GM12873 (cell line): Measurements from ENCODE around the gene NCLN.

Experiments
- TF ChIP-seq, protein P1 (sequence below): IDR thresholded peaks from 2 replicates; pipeline ENCODE4 v1.5.1; 2012; ENCODE audit warnings: low read depth, mild to moderate bottlenecking, moderate library complexity, low read length, control low read depth; ENCODE audit not compliant: insufficient read depth; ENCODE audit errors: missing control alignments

The NCLN gene

DNA sequence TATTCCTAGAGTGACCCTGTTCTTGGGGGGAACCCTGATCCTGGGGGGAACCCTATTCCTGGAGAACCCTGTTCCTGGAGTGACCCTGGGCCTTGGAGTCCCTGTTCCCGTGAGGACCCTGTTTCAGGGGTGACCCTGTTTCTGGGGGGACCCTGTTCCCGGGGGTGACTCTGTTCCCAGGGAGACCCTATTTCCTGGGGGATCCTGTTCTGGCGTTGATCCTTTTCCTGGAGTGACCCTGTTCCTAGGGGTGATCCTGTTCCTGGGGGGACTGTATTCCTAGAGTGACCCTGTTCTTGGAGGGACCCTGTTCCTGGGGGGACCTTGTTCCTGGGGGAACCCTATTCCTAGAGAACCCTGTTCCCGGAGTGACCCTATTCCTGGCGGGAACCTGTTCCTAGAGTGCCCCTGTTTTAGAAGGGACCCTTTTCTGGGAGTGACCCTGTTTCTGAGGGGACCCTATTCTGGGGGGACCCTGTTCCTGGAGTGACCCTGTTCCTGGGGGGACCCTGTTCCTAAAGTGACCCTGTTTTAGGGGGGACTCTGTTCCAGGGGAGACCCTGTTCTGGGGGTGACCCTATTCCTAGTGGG, 34.9 kb upstream of the NCLN start:
- TF ChIP-seq, protein P1, sequence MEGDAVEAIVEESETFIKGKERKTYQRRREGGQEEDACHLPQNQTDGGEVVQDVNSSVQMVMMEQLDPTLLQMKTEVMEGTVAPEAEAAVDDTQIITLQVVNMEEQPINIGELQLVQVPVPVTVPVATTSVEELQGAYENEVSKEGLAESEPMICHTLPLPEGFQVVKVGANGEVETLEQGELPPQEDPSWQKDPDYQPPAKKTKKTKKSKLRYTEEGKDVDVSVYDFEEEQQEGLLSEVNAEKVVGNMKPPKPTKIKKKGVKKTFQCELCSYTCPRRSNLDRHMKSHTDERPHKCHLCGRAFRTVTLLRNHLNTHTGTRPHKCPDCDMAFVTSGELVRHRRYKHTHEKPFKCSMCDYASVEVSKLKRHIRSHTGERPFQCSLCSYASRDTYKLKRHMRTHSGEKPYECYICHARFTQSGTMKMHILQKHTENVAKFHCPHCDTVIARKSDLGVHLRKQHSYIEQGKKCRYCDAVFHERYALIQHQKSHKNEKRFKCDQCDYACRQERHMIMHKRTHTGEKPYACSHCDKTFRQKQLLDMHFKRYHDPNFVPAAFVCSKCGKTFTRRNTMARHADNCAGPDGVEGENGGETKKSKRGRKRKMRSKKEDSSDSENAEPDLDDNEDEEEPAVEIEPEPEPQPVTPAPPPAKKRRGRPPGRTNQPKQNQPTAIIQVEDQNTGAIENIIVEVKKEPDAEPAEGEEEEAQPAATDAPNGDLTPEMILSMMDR = no peak

- TF ChIP-seq, protein P1 = no peak
These were observed 33.9 kb upstream of the NCLN start for GRCh38 chr19:3151563-3152418.

DNA sequence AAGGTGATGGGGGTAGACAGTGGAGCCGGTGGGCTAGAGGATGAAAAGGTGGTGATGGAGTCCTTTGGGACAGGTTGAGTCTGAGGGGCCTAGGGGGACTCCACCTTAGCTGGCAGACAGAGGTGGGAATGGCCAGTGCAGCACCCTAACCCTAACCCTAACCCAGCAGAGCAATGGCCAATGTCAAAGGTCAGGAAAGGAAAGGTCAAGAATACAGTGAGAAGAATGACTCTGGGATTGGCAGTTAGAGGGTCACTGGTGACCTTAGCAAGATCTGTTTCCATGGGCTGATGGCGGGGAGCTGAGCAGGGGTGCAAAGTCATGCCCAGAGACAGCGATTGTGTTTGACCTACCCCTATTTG, 33.3 kb upstream of the NCLN start:
- TF ChIP-seq, protein P1 = no peak

GRCh38 chr19:3153286-3154230, 32.2 kb upstream of the NCLN start:
- TF ChIP-seq, protein P1 = no peak

GRCh38 chr19:3154957-3155736, 30.6 kb upstream of the NCLN start:
- TF ChIP-seq, protein P1 = no peak

GRCh38 chr19:3157096-3157845, 28.5 kb upstream of the NCLN start:
- TF ChIP-seq, protein P1 = no peak
